SK-N-SH (cell line): ENCODE results near the gene FBXO10.

Experiments used
- EZH2phosphoT487 ChIP-seq: fragments of 200-600 bp; sonication (generic); IDR thresholded peaks from 2 replicates; pipeline ENCODE4 v1.6.1; 2017; ENCODE audit warnings: low read depth, mixed run types, mild to moderate bottlenecking, antibody characterized with exemption, moderate library complexity, borderline replicate concordance
- POLR2AphosphoS5 ChIP-seq: IDR thresholded peaks from 2 replicates; pipeline ENCODE4 v1.6.1; 2012; ENCODE audit warnings: low read depth, low read length
- RAD21 ChIP-seq: IDR thresholded peaks from 2 replicates; pipeline ENCODE4 v1.6.1; 2012; ENCODE audit warnings: mild to moderate bottlenecking, low read length
- TCF12 ChIP-seq: IDR thresholded peaks from 2 replicates; pipeline ENCODE4 v1.4.0; 2012
- TEAD4 ChIP-seq: IDR thresholded peaks from 2 replicates; pipeline ENCODE4 v1.4.0; 2012; ENCODE audit warnings: mild to moderate bottlenecking, borderline replicate concordance; ENCODE audit not compliant: insufficient read depth
- YY1 ChIP-seq: IDR thresholded peaks from 2 replicates; pipeline ENCODE4 v1.4.0; 2012; ENCODE audit warnings: low read depth, mild to moderate bottlenecking
- TF ChIP-seq, protein P1 (sequence below): fragments of 200-600 bp; sonication (generic); IDR thresholded peaks from 2 replicates; pipeline ENCODE4 v1.6.1; 2017; ENCODE audit warnings: antibody characterized with exemption, mild to moderate bottlenecking, moderate library complexity

- TF ChIP-seq EZH2phosphoT487 (no peak), POLR2AphosphoS5 (no peak), TCF12 (no peak), TEAD4 (no peak), YY1 (no peak), RAD21 (no peak)
- TF ChIP-seq, protein P1, sequence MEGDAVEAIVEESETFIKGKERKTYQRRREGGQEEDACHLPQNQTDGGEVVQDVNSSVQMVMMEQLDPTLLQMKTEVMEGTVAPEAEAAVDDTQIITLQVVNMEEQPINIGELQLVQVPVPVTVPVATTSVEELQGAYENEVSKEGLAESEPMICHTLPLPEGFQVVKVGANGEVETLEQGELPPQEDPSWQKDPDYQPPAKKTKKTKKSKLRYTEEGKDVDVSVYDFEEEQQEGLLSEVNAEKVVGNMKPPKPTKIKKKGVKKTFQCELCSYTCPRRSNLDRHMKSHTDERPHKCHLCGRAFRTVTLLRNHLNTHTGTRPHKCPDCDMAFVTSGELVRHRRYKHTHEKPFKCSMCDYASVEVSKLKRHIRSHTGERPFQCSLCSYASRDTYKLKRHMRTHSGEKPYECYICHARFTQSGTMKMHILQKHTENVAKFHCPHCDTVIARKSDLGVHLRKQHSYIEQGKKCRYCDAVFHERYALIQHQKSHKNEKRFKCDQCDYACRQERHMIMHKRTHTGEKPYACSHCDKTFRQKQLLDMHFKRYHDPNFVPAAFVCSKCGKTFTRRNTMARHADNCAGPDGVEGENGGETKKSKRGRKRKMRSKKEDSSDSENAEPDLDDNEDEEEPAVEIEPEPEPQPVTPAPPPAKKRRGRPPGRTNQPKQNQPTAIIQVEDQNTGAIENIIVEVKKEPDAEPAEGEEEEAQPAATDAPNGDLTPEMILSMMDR: no peak
Measured at GRCh38 chr9:37539634-37540033, 36.5 kb downstream of the FBXO10 start.
